AG09309 (cell line): ENCODE results near the gene FAM219B.
A peak's percentile ranks its signal among the peaks of the same experiment; 100 is the strongest.

Experiments
- DNase-seq: peaks from one replicate; pipeline ENCODE4 v3.0.0-alpha.2; 2010; ENCODE audit warnings: low read depth
- H3K4me3 ChIP-seq: 2 replicates; pipeline ENCODE4 v1.5.1; 2011; ENCODE audit warnings: mild to moderate bottlenecking, low read depth, low read length, moderate library complexity; ENCODE audit not compliant: control insufficient read depth
- CTCF ChIP-seq: IDR thresholded peaks from 2 replicates; pipeline ENCODE4 v1.5.1; 2011; ENCODE audit warnings: mild to moderate bottlenecking, low read depth, low read length, inconsistent platforms; ENCODE audit not compliant: insufficient read depth, control insufficient read depth; ENCODE audit errors: missing control alignments

FAM219B gene

GRCh38 chr15:74893627-74894026 lies 13.0 kb downstream of the FAM219B start:
- DNase-seq: no peak
- no peak overlapping the region for H3K4me3 ChIP-seq
- TF ChIP-seq CTCF: no peak

DNA sequence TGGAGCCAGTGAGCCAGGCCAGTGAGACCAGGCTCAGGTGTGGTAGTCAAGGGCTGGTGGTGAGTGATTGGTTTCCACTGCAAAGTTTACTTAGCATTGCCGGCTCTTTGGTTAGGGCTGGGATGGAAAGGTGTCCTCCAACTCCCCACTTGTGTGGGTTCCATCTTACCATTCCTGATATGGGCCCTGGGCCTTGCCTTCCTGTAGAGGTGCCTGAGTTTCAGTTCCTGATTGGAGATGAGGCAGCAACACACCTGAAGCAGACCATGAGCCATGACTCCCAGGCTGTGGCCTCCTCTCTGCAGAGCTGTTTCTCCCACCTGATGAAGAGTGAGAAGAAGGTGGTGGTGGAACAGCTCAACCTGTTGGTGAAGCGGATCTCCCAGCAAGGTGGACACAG lies 13.7 kb downstream of the FAM219B start:
- H3K4me3 ChIP-seq: no peak overlapping the region
- TF ChIP-seq CTCF: no peak
- no peak for DNase-seq

GRCh38 chr15:74892313-74892712 lies 14.3 kb downstream of the FAM219B start:
- no peak for TF ChIP-seq CTCF
- no peak for DNase-seq
- no peak overlapping the region for H3K4me3 ChIP-seq

DNA sequence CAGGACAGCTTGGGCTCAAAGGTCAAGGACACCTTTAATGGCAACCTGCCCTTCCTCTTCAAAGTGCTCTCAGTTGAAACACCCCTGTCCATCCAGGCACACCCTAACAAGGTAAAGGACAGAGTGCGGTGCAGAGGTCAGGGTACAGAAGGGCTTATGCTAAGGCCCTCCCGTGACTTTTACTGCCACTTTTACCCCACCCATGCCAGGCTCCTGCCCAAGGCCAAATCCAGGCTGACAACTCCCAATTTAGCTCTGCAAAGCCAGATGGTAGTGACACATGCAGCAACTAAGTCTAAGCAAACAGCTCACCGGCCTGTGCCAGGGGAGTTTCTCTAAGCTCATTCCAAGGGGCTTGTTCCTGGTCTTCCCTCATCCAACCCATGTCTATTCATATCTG lies 15.2 kb downstream of the FAM219B start:
- DNase-seq: no peak
- no peak for TF ChIP-seq CTCF
- no peak overlapping the region for H3K4me3 ChIP-seq

DNA sequence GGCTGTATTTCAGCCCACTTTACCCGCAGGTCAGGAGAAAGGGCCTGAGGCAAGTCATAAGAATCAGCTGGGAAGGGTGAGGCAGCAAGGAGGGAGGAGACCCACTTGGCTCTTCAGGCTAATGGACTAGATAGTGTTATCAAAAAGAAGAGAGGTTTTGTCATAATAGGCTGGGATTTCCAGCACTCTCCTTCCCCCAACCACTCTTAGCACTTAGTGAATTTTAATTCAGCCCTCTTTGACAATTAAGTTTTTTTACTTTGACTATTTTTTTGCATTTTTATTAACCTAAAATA lies 16.0 kb downstream of the FAM219B start:
- DNase-seq: no peak
- peak overlapping the region; percentile 99 for H3K4me3 ChIP-seq
- TF ChIP-seq CTCF: no peak

GRCh38 chr15:74889883-74890664 lies 16.6 kb downstream of the FAM219B start, which contains the start of gene MPI:
Gene MPI (plus strand): TSS chr15:74890042. CDS start chr15:74890074, 32 bp downstream.
- DNase-seq: no peak
- TF ChIP-seq CTCF: no peak
- peak within 1 kb of the TSS; percentile 99 for H3K4me3 ChIP-seq
